Measurements from ENCODE around the gene HNRNPF.
"Not testable (repeated sequence)": the region's sequence is repeated elsewhere in the genome, so short reads cannot be mapped to it uniquely, and the experiment has no call there.

HNRNPF gene

DNA sequence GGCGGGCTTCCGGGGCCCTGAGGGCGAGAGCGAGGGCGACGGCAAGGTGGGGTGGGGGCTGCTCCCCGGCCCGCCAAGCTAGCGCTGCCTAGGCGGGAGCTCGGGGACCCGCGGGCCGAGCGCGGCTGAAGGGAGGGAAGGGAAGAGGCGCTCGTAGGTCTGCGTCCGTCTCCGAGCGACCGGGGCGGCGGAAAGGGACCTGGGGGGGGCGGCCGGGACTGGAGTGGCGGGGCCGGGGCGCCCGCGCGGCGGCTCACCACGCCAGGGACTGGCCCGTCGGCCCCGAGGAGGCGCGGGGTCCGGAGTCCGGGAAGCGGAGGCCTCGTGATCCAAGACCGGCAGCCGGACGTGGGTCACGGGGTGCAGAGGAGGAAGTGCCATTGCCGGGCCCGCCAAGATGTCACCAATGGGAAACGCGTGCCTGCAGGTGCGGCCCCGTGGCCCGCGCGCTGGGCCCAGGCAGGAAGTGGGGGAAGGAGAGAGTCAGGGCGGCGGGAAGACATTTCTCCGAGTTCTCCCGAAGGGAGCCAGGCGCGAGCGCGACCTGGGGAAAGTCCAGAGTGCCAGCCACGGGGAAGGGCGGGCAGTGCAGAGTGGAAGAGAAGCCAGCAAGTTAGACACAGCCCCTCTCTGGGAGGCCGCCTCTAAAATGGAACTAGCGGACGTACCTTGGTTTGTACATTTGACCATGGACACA lies 11.9 kb downstream of the HNRNPF start:
- peak; percentile 69 for DNase-seq (ENCODE audit: low spot score)

DNA sequence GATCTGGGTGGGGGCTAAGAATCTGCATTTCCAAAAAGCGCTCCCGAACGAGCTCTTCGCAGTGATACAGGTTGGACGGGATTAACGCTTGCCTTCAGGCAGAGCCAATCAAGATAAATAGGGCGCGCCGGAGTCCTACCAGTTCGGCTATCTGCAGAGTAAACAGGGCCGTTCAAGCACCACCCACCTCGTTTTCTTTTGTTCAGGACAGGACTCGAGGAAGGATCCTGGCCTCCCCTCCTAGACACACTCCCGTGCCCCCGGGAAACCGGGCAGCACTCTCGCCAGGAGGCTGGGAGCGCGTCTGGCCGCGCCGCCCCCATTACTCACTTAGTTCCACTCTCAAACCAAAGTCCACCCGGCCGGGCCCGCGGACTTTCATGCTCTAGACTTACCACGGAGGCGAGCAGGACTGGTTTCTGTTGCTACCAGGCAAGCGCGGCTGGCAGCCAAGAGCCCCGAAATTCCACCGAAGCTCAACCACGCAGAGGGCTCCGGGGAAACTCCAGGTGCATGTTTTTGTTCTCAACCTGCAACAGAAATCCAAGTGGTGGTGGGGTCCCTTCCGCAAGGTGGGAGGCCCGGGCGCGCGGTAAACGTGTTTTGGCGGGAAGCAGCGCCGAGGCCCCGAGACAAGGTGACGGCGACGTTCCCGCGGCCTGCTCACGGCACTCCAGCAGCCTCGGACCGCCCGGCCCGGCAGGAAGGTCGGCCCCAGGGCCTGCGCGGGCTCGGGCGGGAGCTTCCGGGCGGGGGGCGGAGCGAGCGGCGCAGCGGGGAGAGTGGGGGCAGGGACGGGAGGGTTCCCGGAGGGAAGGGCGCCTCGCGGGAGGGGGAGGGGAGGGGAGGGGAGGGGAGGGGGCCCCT lies 12.7 kb downstream of the HNRNPF start:
- peak; percentile 66 for DNase-seq (ENCODE audit: low spot score)

DNA sequence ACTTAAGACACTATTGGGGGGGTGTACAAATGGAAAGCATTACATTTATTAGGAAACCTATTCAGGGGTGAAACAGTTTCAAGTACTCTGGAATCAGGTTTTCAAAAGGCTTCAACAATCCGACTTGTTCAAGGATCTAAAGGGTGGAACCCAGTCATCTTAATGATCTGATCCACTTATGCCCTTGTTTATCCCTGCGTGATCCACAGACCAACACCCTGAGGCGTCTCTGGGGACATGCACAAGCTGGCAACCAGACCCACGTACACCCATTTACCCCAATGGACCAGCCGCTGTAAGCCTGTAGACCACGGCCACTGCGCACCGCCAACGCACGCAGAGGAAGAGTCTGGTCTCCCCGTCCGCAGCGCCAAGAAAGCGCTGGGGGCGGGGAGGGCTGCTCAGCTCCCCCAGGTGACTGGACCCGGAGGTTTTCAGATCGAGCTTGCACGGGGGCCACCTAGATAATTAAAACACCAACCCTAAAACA lies 13.4 kb downstream of the HNRNPF start:
- no peak for DNase-seq (ENCODE audit: low spot score)

DNA sequence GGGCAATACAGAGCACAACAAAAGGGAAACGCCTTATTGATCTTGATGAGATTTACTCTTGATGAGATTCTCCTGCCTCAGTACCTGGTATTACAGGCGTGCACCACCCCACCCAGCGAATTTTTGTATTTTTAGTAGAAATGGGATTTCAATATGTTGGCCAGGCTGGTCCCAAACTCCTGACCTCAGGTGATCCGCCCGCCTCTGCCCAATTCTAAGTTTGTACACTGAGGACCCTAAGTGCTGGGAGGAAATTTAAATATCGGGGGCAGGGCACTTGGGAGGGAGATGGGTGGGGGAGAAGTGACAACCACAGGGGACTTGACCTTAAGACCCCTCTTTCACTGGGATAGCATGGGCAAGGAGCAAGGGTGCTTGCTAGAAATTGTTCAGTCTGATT lies 14.1 kb downstream of the HNRNPF start:
- DNase-seq (ENCODE audit: low spot score) = no peak

DNA sequence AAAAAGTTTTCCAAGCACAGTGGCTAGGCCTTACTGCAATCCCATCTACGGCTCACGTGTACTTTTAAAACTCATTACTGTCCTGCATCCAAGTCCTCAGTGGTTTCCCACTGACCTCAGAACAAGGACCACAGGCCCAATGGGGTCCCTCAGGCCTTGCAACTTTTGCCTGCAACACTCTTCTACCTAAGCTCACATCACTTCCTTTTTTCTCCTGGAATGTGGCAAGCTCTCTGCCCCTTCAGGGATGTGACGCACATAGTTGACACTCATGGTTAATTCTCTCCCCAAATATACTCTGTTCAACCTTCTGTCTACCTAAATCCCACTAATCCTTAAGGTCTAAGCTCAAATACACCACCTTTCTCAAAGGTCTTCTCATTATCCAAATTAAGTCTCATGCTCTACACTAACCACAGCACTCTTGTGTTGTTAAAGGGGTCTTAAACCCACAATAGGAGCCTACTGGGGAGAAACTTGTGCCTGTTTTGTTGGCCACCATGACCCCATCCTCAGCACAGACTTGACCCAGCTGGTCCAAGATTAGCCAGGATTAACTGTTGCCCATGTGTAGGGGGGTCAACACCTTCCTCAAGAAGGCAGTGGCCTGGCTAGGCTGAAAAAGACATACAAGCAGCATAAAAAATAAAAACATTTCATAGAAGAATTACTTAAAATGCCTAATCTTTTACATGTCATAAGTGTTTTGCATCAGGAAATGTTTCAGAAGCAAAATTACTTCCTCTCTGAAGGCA lies 15.2 kb downstream of the HNRNPF start:
- no peak for DNase-seq (ENCODE audit: low spot score)

DNA sequence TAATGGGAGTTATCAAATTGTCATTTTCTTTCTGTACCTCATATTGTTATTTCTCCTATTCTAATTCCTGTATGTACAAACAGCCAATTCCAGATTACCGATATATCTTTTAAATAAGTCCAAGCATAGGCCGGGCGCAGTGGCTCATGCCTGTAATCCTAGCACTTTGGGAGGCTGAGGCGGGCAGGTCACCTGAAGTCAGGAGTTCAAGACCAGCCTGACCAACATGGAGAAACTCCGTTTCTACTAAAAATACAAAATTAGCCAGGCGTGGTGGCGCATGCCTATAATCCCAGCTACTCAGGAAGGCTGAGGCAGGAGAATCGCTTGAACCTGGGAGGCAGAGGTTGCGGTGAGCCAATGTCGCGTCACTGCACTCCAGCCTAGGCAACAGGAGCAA lies 15.8 kb downstream of the HNRNPF start:
- DNase-seq (ENCODE audit: low spot score) = not testable (repeated sequence)

DNA sequence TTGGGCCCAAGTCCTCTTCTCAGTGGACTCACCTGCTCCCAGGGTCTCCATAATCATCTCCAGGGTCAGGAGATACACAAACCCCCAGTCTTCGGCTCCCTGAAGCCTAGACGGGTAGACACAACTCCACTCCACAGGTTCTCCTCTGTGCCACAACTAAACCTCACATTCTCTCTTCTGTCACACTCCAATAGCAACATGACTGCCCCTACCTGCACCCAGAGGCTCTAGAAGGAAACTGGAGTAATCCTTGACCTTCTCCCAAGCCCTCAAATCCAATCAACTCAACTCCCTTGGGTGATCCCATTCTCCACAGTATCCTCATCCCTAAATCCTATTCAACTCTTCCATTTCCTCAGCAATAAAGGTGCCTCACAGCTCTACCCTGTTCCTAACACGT lies 16.2 kb downstream of the HNRNPF start:
- no peak for DNase-seq (ENCODE audit: low spot score)

DNA sequence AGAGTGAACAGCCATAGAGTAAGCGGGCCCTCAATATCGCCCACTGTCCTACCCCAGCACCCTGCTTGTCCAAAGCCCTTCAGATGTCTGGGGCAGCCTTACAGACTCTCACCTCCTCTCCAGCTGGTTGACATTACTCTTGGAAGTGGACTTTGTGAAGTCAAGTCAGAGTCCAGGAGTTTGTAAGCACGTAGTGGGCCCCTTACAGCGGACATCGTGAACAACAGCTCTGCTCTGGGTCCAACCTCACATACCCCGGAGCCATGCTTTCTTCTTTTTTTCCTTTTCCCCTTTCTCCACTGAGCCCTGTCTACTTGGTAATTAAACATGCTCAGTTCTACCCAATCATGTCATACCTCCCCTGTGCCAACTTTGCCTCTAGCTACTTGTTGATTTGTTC lies 17.5 kb downstream of the HNRNPF start:
- DNase-seq (ENCODE audit: low spot score) = no peak

DNA sequence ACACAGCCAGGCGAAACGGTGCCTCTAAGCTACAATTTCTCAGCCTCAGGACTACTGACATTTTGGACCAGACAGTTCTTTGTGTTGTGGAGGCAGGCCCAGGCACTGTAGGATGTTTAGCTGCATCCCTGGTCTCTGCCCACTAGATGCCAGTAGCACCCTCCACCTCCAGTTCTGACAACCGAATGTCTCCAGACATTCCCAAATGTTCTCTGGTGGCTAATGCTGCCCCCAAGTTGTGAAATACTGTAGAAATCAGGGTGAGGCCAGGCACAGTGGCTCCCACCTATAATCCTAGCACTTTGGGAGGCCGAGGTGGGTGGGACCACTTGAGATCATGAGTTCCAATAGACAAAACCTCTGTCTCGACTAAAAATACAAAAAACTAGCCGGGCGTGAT lies 18.2 kb downstream of the HNRNPF start:
- peak; percentile 44 for DNase-seq (ENCODE audit: low spot score)

DNA sequence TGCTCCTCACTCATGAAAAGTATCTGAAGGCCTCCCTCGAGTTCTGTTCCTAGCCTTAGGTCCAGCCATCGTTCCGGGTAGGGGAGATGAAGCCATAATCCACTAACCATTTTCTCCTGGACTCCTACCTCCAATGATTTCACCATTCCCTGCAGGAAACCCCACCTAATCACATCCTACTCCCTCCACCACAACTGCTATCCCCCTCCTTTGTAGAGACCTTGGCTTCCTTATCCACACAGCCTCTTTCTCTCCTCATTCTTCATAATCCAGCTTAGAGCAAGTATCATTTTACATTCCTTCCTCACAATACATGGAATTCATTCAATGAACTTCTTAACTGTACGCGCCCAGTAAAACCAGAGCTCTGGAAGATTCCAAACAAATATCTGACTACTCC lies 18.7 kb downstream of the HNRNPF start:
- DNase-seq (ENCODE audit: low spot score) = no peak

DNA sequence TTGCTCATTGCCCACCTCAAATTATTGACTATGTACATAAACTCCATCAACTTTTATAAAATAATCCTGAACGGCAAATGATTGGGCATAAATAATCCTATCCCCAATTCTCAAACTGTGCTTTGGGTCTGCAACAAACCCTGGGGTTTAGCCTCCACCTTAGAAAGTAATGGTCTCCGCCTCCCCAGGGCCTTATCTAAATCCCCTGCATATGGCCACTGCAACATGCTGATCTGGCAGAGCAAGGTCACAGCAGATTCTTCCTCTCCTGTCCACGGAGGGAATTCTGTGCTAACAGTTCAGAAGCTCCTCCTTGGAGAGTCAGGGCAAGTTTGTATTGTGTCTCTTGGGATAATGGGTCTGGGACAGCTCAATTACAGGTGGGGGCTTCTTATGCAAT lies 19.1 kb downstream of the HNRNPF start:
- DNase-seq (ENCODE audit: low spot score) = no peak

DNA sequence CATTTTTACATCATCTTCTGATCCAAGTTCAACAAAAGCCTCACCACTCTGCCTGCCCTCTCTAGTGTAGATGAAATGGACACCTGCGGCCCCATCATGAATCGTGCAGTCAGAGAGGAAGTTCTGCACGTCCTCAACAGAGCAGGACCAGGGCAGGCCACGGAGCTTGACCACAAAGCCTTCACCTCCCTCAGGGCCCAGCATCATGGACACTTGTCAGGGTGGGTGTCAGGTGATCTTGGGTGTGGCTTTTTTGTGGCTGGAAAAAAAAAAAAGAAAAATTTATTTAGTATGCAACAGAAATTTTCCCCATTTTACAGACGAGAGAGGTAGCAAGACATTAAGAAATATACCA lies 21.3 kb downstream of the HNRNPF start:
- no peak for DNase-seq (ENCODE audit: low spot score)

DNA sequence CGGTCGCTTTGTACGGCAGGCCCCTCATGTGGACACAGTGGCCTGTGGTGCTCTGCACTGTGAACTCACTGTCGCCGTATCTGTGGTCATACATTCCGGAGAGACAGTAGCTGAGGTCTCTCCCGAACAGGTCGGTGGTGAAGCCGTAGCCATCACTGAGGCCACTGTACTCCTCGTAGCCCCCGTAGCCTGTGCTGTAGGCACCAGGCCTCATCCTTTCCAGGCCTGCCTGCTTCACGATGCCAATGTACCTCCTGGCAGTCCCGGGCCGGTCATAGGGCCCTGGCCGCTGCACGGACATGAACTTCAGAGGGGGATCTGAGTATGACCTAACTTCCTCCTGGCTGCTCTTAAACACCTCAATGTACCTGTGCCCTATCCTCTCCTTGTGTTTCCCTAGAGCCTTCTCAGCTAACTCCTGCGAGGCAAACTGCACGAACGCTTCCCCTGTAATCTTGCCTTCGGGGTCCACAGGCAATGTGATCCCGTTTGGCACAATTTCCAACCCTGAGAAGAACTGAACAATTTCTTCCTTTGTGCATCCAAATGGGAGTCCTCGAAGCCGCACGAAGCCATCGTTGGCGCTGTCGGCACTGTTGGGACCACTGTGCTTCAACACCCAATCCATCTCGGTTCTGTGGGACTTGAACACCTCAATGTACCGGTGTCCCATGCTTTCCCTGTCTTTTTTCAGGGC lies 21.9 kb downstream of the HNRNPF start:
- no peak for DNase-seq (ENCODE audit: low spot score)

DNA sequence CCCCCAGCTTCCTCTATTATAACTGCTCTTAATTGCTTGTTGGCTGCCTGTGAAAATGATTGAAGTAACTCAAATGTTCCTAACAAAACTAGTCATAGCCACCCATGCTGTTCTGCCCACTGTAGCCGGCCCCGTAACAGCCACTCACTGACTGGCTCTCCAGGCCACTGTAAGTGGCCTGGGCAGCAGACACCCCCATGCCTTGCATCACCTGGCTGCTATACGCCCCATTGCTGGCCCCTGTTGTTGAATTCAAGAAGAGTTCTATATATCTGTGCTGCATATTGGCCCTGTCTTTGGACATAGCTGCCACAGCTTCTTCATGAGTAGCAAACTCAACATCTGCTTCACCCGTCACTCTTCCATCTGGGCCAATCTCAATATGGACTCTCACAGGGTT lies 22.4 kb downstream of the HNRNPF start:
- DNase-seq (ENCODE audit: low spot score) = no peak

DNA sequence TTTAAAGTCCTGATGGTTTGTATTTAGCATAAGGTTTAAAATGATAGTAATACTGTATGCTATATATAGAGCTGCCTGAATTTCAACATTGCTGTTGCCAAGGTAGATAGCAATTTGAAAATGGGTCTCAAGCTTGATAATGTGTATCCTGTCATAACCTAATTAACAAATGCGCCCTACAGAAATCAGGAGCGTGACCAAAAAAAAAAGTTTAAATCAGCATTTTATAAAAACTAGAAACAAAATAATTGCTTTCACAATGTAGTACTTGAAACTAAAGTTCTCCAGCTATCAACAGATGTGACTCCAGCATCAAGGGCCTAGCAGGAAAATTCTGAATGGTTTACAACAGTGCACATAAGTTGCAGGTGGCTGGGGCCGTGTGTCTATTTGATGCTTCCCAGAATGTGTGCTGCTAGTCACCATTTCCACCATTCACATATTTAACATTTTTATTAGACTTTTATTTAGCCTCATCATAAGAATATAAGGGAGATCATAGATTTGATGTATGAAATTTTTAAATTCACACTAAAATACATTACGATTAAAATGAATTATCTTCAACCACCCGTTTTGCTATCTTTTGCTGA lies 23.5 kb downstream of the HNRNPF start:
- DNase-seq (ENCODE audit: low spot score) = no peak

DNA sequence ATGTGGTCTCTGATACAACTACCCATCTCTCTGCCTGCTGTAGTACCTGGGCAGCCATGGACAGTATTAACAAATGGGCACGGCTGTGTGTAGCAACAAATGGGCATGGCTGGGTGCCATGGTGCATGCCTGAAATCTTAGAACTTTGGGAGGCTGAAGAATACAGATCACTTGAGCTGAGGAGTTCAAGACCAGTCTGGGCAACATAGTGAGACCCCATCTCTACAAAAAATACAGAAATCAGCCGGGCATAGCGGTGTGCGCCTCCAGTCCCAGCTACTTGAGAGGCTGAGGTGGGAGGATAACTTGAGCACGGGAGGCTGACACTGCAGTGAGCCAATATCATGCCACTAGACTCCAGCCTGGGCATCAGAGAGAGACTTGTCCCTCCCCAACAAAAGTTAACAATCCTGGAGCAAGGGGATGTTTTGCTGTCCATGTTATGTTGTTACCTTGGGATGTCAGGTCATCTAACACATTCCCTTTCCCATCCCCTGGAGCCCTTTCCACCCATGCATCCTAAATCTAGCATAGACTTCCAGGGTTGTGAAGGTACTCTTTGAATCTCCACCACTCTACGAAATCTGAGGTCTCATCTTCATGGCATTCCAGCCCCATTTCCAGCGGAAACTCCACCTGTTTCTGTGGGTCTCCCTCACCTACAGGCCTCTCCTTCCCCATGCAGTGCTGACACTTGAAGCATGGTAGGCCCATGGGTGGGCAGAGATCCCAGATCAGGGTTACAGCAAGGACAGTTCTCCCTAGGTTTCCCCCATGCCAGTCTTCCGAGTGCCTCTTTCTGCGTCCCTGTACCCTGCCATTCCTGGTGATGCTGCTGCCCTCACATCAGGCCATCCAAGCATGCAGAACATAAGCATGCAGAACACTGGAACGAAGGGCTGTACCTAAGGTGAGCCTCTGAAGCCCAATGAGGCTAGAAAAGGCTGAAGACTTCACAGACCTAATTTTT lies 24.4 kb downstream of the HNRNPF start:
- no peak for DNase-seq (ENCODE audit: low spot score)

DNA sequence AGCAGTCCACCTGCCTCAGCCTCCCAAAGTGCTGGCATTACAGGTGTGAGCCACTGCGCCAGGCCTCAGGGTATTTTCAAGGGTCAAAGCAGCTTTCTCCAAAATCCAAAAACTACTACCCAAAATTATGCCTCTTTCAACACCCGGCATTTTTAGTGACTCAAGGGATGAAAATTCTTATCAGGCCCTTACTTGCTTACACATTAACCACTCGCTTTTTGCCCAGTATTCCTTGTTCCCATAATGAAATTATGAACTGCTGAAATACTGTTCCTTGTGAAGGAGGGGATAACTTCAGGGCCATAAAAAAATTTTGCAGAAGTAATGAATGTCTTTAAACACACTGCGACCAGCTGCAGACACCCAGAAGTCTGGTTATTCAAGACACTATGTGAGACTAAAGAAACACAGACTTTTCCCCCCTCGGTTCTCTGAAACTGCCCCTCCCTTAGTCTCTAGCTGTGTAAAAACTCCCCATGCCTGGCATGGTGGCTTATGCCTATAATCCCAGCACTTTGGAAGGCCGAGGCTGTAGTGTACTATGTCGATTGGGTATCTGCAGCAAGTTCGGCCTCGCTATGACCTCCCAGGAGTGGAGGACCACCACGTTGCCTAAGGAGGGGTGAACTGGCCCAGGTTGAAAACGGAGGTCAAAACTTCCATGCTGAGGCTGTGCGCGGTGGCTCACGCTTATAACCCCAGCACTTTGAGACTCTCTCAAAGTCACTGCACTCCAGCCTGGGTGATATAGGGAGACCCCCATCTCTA lies 25.6 kb downstream of the HNRNPF start:
- DNase-seq (ENCODE audit: low spot score) = no peak

DNA sequence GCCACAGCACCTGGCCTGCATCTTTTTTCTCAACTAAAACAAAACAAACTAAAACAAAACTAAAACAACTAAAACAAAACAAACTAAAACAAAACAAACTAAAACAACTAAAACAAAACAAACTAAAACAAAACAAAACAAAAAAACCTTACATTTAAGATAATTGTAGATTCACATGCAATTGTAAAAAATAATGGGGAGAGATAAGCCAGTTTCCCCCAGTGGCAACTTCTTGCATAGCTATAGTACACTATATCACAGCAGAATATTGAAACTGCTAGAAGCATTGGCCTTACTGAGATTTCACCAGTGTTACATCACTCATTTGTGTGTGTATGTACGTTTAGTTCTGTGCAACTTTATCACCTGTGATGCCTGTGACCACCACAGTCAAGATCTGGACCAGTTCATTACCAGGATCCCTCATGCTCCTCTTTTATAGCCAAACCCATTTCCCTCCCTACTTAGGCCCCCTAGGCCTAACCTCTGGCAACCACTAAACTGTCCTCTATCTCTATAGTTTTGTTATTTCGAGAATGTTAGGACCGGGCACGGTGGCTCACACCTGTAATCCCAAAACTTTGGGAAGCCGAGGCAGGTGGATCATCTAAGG lies 28.3 kb downstream of the HNRNPF start:
- DNase-seq (ENCODE audit: low spot score) = no peak

DNA sequence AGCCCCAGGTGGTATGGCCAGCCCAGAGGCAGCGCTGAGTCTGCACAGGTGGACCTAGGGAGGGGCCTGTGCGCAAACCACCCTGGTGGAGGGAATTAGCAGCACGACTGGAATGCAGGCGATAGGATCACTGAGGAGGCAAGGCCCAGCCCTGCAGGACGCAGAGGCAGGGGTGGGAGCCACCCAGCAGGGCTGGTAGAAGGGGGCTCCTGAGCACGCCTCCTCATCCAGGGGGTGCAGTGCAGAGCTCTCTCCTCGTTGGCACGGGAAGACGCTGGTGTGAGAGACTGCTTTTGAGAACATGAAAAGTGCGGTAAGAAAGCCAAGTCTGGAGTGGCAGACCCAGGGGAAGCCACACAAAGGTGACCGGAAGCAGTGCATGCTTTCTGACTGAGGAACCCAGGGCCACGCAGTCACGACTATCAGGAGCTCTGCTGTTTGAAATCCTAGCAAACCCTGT lies 31.5 kb downstream of the HNRNPF start:
- no peak for DNase-seq (ENCODE audit: low spot score)
